Fibroblast of villous mesenchyme (primary cell): ENCODE measurements around the gene RRP36. TPM values are rescaled to one million over a fixed set of nuclear protein-coding genes. Genes with fewer than 3 reads are reported as not detected.

Experiments
- DNase-seq: peaks from one replicate; pipeline ENCODE4 v3.0.0-alpha.2; 2010; ENCODE audit warnings: low read depth
- H3K4me3 ChIP-seq: 2 replicates; pipeline ENCODE4 v1.5.1; 2011; ENCODE audit warnings: low read depth, mild to moderate bottlenecking, low read length
- total RNA-seq: library from RNA; depleted of rRNA; stranded (reverse); fragments of >200 nt; gene quantifications from 2 replicates; pipeline ENCODE4 v1.2.3, GENCODE V29; 2012
- TF ChIP-seq, protein P1 (sequence below): IDR thresholded peaks from 2 replicates; pipeline ENCODE4 v1.5.1; 2012; ENCODE audit warnings: low read depth, mild to moderate bottlenecking, low read length; ENCODE audit not compliant: insufficient read depth

Gene RRP36
- total RNA-seq, 1 donor = 114 TPM

DNA sequence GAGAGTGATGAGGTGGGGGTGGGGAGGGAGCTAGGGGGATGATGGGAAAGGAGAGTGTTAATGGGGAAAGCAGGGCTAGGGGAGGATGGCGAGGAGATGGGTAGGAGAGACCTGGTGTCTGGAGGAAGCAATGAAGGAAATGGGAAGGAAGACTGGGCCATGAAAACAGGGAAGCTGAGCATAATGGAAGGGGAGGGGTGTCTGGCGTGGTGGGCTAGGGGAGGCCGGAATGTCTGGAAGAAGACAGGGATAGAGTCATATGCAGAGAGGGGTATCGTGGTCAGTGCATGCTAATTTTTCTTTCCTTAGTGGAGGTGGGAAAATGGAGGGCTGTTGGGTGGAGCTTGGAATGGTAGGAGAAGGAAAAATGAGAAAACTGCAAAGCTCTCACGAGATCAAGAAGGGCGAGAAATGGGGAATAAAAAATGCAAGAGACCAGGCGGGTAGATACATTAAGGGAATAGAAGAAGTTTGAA lies 7.0 kb upstream of the RRP36 start:
- TF ChIP-seq, protein P1, sequence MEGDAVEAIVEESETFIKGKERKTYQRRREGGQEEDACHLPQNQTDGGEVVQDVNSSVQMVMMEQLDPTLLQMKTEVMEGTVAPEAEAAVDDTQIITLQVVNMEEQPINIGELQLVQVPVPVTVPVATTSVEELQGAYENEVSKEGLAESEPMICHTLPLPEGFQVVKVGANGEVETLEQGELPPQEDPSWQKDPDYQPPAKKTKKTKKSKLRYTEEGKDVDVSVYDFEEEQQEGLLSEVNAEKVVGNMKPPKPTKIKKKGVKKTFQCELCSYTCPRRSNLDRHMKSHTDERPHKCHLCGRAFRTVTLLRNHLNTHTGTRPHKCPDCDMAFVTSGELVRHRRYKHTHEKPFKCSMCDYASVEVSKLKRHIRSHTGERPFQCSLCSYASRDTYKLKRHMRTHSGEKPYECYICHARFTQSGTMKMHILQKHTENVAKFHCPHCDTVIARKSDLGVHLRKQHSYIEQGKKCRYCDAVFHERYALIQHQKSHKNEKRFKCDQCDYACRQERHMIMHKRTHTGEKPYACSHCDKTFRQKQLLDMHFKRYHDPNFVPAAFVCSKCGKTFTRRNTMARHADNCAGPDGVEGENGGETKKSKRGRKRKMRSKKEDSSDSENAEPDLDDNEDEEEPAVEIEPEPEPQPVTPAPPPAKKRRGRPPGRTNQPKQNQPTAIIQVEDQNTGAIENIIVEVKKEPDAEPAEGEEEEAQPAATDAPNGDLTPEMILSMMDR = no peak
- peak overlapping the region; percentile 97 for H3K4me3 ChIP-seq
- DNase-seq = peak; percentile 49

DNA sequence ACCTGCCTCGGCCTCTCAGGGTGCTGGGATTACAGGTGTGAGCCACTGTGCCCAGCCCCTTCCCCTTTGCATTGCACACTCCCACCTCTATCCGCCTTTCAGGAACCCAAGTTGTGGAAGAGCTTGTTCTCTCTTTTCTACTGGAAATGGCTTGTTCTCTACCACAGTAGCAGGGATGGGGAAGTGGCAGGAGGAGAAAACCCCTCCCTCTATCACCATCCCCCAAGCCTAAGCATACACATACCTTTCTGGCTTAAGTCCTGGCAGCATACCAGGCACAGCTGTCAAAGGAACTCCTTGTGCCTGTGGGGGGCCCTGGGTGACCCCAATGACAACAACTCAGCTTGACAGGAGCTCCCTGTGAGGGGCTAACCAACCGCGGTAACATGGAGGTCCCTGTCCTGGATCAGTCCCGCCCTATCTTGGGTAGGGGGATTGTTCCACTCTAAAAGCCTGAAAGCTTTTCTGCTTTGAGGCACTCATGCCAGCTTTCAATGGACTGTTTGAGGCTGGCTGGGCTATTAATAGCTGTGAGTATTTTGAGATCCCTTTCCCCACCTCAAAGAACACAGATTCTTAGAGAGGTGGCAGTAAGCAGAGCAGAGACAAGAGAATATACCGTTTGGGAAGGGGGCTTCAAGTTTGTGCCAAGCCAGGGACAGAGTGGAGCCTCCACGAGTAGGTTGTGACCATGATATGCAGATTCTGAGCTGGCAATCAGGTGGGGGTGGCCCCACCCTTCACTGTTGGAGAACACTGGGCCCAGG lies 5.1 kb upstream of the RRP36 start:
- no peak for DNase-seq
- TF ChIP-seq, protein P1 = no peak
- H3K4me3 ChIP-seq = no peak overlapping the region

DNA sequence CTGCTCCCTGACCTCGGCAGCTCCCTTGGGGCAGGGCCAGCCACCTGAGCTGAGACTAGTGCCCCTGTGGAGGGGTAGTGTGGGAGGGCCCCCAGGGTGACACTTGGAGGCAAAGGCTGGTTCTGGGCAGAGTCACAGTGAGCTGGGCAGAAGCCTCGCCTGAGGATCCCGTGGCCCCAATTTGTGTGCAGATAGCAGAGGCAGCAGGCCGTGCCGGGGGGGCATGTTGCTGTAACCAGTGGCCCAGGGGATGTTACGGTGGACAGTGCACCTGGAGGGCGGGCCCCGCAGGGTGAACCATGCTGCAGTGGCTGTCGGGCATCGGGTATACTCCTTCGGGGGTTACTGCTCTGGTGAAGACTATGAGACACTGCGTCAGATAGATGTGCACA lies 4.5 kb upstream of the RRP36 start:
- no peak for DNase-seq
- TF ChIP-seq, protein P1 = no peak
- no peak overlapping the region for H3K4me3 ChIP-seq

DNA sequence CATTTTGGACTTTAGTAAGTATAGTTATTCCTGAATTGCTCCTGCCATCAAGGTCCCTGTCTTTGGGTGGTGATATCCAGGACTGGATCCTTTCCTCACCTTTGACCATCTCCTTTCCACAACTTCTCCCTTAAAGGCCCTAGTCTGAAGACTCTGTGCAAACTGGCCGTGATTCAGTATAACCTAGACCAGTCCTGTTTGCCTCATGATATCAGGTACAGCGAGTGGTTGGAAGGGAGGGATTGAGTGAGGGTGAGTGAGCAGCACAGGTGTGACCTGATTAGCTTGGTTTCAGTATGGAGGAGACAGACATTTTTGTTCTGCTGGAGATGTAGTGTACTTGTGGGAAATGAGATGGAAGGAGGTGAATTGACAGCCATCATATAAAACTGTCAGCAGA lies 2.3 kb upstream of the RRP36 start:
- no peak overlapping the region for H3K4me3 ChIP-seq
- no peak for DNase-seq
- TF ChIP-seq, protein P1 = no peak

DNA sequence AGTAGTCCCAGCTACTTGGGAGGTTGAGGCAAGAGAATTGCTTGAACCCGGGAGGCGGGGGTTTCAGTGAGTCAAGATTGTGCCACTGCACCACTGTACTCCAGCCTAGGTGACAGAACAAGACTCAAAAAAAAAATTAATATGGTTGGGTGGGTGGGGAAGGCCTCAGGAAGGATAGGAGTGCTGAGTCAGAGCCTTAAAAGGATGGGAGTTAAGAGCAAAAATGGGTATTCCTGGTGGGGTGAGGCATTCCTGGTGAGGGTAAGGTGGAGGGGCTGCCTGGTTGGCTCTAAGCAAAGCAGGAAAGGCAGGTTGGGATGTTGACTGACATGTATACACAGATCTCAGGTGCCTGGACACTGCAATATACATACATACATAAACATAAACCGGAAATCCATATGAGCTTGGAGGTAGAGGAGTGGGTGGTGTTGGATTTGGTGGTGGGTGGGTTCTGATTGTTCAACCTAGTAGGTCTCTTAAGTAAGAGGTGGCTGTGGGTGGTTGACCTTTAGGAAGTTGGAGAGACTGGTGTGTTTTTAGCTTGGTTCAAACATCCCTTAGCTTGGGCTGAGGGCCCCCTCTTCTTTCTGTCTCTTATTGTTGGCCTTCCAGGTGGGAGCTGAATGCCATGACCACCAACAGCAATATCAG lies 1.2 kb upstream of the RRP36 start:
- no peak for DNase-seq
- TF ChIP-seq, protein P1 = no peak
- H3K4me3 ChIP-seq = no peak overlapping the region

DNA sequence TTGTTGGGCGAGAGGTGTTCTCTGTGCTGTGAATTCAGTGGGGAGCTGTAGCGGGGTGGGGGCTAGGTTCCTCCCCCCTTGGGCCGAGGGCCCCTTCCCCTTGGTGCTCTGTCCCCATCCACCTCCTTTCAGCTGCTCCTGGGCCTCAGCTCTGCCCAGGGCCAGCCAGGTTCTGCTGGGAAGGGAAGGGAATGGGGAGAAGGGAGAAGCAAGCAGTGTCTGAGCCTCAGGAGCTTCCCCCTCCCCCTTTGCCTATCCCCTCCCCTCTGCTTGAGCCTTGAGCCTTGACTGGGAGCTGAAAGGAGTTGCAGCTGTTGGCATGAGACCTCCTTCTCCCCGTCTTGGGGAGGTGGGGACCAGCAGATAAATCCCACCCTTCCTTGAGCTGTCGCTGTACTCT lies 576 bp upstream of the RRP36 start:
- no peak for DNase-seq
- TF ChIP-seq, protein P1 = no peak
- peak overlapping the region; percentile 100 for H3K4me3 ChIP-seq
